ENCODE measurements around the gene PRR11. TPM values are rescaled to one million over a fixed set of nuclear protein-coding genes. Genes with fewer than 3 reads are reported as not detected.

PRR11 gene
- total and polyA plus RNA-seq, 2 of the 8 experiments (the other 6 are each of a cell fraction or from before 2014, with no cell fraction given): 32.7 to 83.0 TPM

GRCh38 chr17:59111539-59111938, 44.0 kb upstream of the PRR11 start:
- Histone ChIP-seq H2AK5ac (ENCODE audit: low read depth, low read length) (no peak overlapping the region), H3K14ac (ENCODE audit: insufficient read length) (no peak overlapping the region), H3K23me2 (ENCODE audit: low read depth, low read length) (0 out of 2 replicates have a peak, but pooled peaks cover 4% of the 10 kb centered on the region), H3K23ac (ENCODE audit: insufficient read length) (no peak overlapping the region), H4K8ac (ENCODE audit: extremely low read depth, insufficient read depth, low read length) (no peak overlapping the region), H4K5ac (ENCODE audit: insufficient read length, low read depth, low read length) (no peak overlapping the region), H3K9me3 (ENCODE audit: insufficient read depth in 2 of 2, low read depth in 1 of 2, low read length in 1 of 2) (no peaks in the 10 kb centered on the region), H3K4me1 (replicated peaks in 1 of 4; ENCODE audit: control insufficient read depth in 3 of 4, insufficient read depth in 4 of 4, low read length in 3 of 4) (no peaks in the 10 kb centered on the region), H2BK20ac (ENCODE audit: low read length) (no peak overlapping the region), H2BK15ac (ENCODE audit: low read length) (no peak overlapping the region), H2BK5ac (ENCODE audit: low read depth, low read length) (no peak overlapping the region), H3K9ac (replicated peaks in 1 of 4; ENCODE audit: extremely low read depth in 1 of 4, low read depth in 3 of 4, low read length in 3 of 4) (no peak overlapping the region), H3K4me2 (ENCODE audit: insufficient read depth in 1 of 2, low read depth in 2 of 2, low read length in 2 of 2) (no peak overlapping the region), H2BK12ac (ENCODE audit: low read depth, low read length) (no peak overlapping the region), H4K91ac (replicated peaks; ENCODE audit: insufficient read length, low read length) (no peak overlapping the region), H3K27me3 (replicated peaks in 1 of 4; ENCODE audit: control insufficient read depth in 3 of 4, extremely low read depth in 1 of 4, insufficient read depth in 3 of 4, low read length in 3 of 4) (no peaks in the 10 kb centered on the region), H3K4ac (replicated peaks; ENCODE audit: insufficient read length, low read depth, low read length) (no peak overlapping the region), H3K56ac (replicated peaks; ENCODE audit: insufficient read length, low read depth, low read length) (no peak overlapping the region), H3K79me2 (ENCODE audit: control insufficient read depth in 1 of 2, insufficient read depth in 2 of 2, low read length in 2 of 2) (peaks cover 2 to 4% of the 10 kb centered on the region in 2 experiments; a peak in 1 of 4 replicates), H2AFZ (ENCODE audit: low read length) (no peak overlapping the region), H3K18ac (ENCODE audit: extremely low read depth, low read length) (no peak overlapping the region), H3K27ac (ENCODE audit: low read depth, low read length) (no peak overlapping the region), H3K36me3 (ENCODE audit: control insufficient read depth in 2 of 4, insufficient read depth in 4 of 4, low read length in 3 of 4) (peaks cover 0 to 29% (median 4%) of the 10 kb centered on the region in 4 experiments; a peak in 5 of 8 replicates), H2BK120ac (replicated peaks; ENCODE audit: low read depth, low read length) (no peak overlapping the region), H4K20me1 (replicated peaks in 1 of 2; ENCODE audit: control insufficient read depth in 1 of 2, insufficient read depth in 2 of 2, low read length in 2 of 2) (peaks cover 0 to 2% of the 10 kb centered on the region in 2 experiments), H3K4me3 (ENCODE audit: extremely low read depth in 1 of 4, insufficient read depth in 2 of 4, low read depth in 3 of 4, low read length in 4 of 4) (no peak overlapping the region), H3K79me1 (ENCODE audit: low read depth, low read length) (peaks cover 4% of the 10 kb centered on the region; the same call in 1 of the 2 replicates)
- no peak for DNase-seq (ENCODE audit: low read depth in 1 of 2, low spot score in 2 of 2)
- 90% methylated on average over 3 of the region's 3 CpGs; no CpG with 5 or more reads in 1 of the 2 experiments for WGBS, 2 experiments (ENCODE audit: extremely low coverage in 1 of 2, insufficient coverage in 1 of 2, insufficient read length in 1 of 2, insufficient replicate concordance in 2 of 2, low coverage in 1 of 2, low lambda C conversion rate in 2 of 2, missing lambda C conversion rate in 1 of 2)
- CTCF ChIA-PET (ENCODE audit: partially characterized antibody): no interaction called here
- POLR2A ChIA-PET (ENCODE audit: partially characterized antibody): interaction anchor here (0.9 to 2.0 kb wide), 2 partner anchors 19 to 43 kb away, joined by 4 to 10 read pairs; partner anchors contain the start of genes PRR11 and SKA2
- no peak for FAIRE-seq
- TF ChIP-seq CREB1 (IDR thresholded peaks at IDR 0.05) (no peak), EGR1 (IDR thresholded peaks at IDR 0.05; ENCODE audit: borderline replicate concordance, low read depth, low read length) (no peak), CHD2 (IDR thresholded peaks at IDR 0.05; ENCODE audit: low read length) (no peak), SAP30 (IDR thresholded peaks at IDR 0.05; ENCODE audit: insufficient read depth, insufficient replicate concordance, low read length) (no peak), GABPA (IDR thresholded peaks at IDR 0.05; ENCODE audit: borderline replicate concordance, insufficient read depth, low read length) (no peak), CTBP2 (IDR thresholded peaks at IDR 0.05; ENCODE audit: borderline replicate concordance, insufficient read depth, insufficient read length, low read length) (no peak), CBX5 (IDR thresholded peaks at IDR 0.05; ENCODE audit: low read depth, low read length) (no peak), JUN (IDR thresholded peaks at IDR 0.05; ENCODE audit: low read depth, low read length) (no peak), SP2 (IDR thresholded peaks at IDR 0.05; ENCODE audit: low read length) (no peak), POLR2AphosphoS5 (IDR thresholded peaks at IDR 0.05; ENCODE audit: low read depth, low read length) (no peak), MAFK (IDR thresholded peaks at IDR 0.05; ENCODE audit: low read depth, low read length) (no peak), EP300 (IDR thresholded peaks at IDR 0.05; ENCODE audit: borderline replicate concordance in 1 of 2, low read depth in 2 of 2, low read length in 2 of 2) (no peak), PHF8 (conservative IDR thresholded peaks at IDR 0.05; ENCODE audit: low read depth, low read length) (no peak), RAD21 (IDR thresholded peaks at IDR 0.05 in 1 of 2, conservative IDR thresholded peaks at IDR 0.05 in 1 of 2; ENCODE audit: low read depth in 2 of 2, low read length in 2 of 2) (no peak)

Measured in H1 (cell line).